Astrocyte of the cerebellum (primary cell): ENCODE measurements around the gene RGS3.

ENCODE experiments used
- DNase-seq: peaks from one replicate; pipeline ENCODE4 v3.0.0-alpha.2; 2011; ENCODE audit warnings: low read depth
- H3K4me3 ChIP-seq: 2 replicates; pipeline ENCODE4 v1.5.1; 2011; ENCODE audit warnings: mild to moderate bottlenecking, low read depth, low read length, moderate library complexity
- CTCF ChIP-seq: IDR thresholded peaks from 2 replicates; pipeline ENCODE4 v1.5.1; 2012; ENCODE audit warnings: low read length, low read depth, moderate library complexity, mild to moderate bottlenecking; ENCODE audit errors: missing control alignments
- in situ Hi-C: cut with HindIII; loops from 2 replicates; pipeline ENCODE4 v1.10.0; 2017; ENCODE audit warnings: low sequenced_read_pairs

The RGS3 gene

GRCh38 chr9:113532809-113533190, 69.3 kb downstream of the RGS3 start:
- in situ Hi-C loops = no loop called here
- H3K4me3 ChIP-seq = no peak overlapping the region
- no peak for TF ChIP-seq CTCF
- no peak for DNase-seq

GRCh38 chr9:113533335-113534225, 70.1 kb downstream of the RGS3 start:
- no peak for TF ChIP-seq CTCF
- H3K4me3 ChIP-seq = no peak overlapping the region
- in situ Hi-C loops = no loop called here
- DNase-seq = no peak

GRCh38 chr9:113535756-113536155, 72.2 kb downstream of the RGS3 start:
- TF ChIP-seq CTCF = no peak
- H3K4me3 ChIP-seq = no peak overlapping the region
- no peak for DNase-seq
- in situ Hi-C loops = no loop called here

GRCh38 chr9:113536166-113536482, 72.6 kb downstream of the RGS3 start:
- H3K4me3 ChIP-seq = no peak overlapping the region
- in situ Hi-C loops = no loop called here
- no peak for DNase-seq
- no peak for TF ChIP-seq CTCF

GRCh38 chr9:113536483-113537228, 73.1 kb downstream of the RGS3 start:
- no peak overlapping the region for H3K4me3 ChIP-seq
- no peak for TF ChIP-seq CTCF
- no peak for DNase-seq
- in situ Hi-C loops = no loop called here

GRCh38 chr9:113537229-113537810, 73.8 kb downstream of the RGS3 start:
- TF ChIP-seq CTCF = no peak
- no peak for DNase-seq
- in situ Hi-C loops = no loop called here
- no peak overlapping the region for H3K4me3 ChIP-seq
